ACHN (cell line): ENCODE data around the gene GBP7.
"Not testable (repeated sequence)": the region's sequence is repeated elsewhere in the genome, so short reads cannot be mapped to it uniquely, and the experiment has no call there.

Experiments
- DNase-seq: peaks from one replicate; pipeline ENCODE4 v3.0.0-alpha.2; 2015
- in situ Hi-C: cut with HindIII; loops from 2 replicates; pipeline ENCODE4 v1.10.0; 2017; ENCODE audit warnings: low sequenced_read_pairs, low pct_ligation_motif_present, low pct_unique_long_range_greater_than_20kb

Gene GBP7, protein sequence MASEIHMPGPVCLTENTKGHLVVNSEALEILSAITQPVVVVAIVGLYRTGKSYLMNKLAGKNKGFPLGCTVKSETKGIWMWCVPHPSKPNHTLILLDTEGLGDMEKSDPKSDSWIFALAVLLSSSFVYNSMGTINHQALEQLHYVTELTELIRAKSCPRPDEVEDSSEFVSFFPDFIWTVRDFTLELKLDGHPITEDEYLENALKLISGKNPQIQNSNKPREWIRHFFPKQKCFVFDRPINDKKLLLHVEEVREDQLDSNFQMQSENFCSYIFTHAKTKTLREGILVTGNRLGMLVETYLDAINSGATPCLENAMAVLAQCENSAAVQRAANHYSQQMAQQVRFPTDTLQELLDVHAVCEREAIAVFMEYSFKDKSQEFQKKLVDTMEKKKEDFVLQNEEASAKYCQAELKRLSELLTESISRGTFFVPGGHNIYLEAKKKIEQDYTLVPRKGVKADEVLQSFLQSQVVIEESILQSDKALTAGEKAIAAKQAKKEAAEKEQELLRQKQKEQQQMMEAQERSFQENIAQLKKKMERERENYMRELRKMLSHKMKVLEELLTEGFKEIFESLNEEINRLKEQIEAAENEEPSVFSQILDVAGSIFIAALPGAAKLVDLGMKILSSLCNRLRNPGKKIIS

DNA sequence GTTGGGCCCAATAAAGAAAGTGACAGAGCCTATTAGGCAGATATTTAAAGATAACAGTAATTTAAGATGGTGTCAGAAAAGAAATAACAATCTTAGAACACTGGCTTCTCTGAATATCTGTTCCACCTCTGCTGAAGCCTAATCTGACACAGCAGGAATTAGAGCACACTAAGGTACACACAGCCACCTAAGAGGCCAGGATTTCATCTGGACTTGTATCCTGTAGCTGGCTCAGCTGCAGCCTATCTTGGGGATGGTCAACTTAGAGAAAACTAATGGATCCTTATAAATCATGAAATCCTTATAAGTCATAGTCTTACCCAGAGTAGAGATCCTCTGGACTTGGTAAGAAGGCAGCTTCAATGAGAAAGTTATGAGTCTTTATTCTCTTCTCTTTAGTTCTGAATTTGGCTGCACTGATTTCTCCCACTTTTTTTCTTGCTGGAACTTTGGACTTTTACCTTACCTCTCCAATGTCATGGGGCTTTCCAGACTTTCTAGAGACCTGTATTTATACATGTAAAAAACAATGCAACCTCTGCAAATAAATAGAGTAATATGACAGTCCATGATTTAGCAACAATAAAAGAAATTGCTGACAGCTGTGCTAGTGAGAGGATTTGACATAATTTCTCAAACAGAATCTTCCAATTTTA lies at the start of gene GBP7:
TSS of gene GBP7 (minus strand) at position 403 of the 656 bp plus-strand sequence. CDS start 4,068 bp downstream, outside the sequence.
- in situ Hi-C loops = no loop called here
- no peak for DNase-seq

DNA sequence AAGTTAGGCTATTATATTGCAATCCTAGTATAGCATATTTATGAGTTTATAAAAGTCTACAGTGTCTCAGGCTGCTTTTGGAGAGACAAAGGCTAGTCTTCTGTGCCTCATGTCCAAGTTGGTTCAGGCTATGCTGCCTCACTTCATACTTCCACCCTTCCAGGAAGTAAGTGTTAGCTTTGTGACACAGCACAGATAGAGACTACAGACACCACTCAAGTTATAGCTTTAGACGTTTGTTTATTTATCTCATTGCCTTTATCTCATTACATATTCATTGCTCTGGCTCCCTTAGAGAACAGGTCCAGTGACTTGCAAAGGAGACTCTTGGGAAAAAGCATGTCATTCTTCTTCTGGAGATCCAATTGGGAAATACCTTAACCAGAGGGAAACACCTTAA lies 45.5 kb upstream of the GBP7 start:
- in situ Hi-C loops = no loop called here
- no peak for DNase-seq

DNA sequence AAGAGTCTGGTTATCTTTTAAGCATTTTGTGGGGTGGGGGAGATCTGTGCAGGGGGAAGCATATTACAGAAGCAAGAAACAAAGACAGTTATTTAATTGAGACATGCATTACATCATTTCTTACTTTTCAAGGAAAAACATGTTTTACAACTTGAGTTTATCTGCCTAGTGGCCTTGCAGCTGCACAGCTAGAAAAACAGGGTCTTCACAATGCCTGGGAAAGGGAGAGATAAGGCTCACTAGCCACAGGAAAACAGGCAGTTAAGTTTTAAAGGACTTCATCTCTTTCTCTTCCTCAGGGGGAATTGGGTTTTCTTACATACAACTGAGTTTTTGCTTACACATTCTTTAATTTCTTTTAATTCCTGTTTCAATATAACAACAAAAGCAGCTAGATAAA lies 44.0 kb upstream of the GBP7 start:
- in situ Hi-C loops = not testable (repeated sequence)

DNA sequence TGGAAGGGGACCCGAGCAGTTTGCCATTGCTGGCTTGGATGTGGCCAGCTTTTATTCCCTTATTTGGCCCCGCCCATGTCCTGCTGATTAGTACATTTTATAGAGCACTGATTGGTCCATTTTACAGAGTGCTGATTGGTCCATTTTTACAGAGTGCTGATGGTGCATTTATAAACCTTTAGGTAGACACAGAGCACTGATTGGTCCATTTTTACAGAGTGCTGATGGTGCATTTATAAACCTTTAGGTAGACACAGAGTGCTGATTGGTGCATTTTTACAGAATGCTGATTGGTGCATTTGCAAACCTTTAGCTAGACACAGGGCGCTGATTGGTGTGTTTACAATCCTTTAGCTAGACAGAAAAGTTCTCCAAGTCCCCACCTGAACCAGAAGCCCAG lies 43.1 kb upstream of the GBP7 start:
- DNase-seq, in situ Hi-C loops: not testable (repeated sequence)

More for the DNA sequence above, 44.0 kb upstream of the GBP7 start:
- DNase-seq = not testable (repeated sequence)

DNA sequence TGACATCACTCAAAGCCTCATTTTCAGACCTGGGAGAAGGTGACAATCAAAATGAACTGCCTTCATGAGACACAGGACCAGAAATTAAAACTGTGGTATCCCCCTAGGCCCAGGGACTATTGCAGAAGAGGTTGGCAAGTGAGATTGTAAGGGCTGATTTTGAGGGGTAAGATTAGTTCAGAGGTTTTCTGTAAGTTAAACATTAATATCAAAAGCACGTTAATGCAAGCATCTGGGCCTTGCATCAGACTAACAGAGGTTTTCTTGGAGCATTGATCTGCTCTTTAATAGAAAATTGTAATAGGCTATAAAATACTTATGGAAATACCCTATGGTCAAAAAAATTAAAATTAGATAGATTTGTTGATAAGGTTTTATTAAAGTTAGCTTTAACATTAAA lies 37.5 kb upstream of the GBP7 start:
- no peak for DNase-seq
- in situ Hi-C loops = no loop called here

DNA sequence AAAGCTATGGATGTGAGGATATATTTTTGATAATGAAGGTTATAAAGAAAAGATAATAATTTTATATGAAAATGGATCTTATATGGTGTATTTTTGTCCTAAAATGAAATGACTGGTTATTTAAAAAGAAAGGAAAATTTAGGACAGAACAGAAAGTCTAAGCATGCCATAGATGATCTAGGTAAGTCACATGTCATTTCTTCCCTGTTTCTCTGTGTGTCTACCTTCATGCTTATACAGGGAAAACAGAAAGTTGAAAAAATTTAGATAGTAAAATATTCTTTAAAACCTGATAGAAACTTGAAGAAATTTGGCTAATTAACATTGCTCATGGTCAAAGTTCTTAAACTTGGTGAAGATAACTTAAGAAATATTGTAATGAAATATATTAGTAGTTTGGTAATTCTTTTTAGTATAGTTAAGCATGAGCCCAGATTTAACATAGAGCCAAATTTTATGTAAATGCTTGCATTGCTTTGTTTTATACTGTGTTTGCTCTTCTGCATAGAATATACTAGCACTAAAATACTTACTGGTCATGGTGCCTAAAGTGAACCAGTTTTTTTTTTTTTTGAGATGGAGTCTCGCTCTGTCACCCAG lies 35.3 kb upstream of the GBP7 start:
- in situ Hi-C loops = no loop called here
- DNase-seq = no peak

DNA sequence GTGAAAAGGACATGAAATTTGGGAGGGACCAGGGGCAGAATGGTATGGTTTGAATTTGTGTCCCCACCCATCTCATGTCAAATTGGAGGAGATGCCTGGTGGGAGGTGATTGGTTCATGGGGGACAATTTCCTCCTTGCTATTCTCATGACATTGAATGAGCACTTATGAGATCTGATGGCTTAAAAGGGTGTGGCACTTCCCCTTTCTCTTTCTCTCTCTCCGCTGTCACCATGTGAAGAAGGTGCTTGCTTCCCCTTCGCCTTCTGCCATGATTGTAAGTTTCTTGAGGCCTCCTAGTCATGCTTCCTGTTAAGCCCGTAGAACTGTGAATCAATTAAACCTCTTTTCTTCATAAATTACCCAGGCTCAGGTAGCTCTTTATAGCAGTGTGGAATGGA lies 30.6 kb upstream of the GBP7 start:
- in situ Hi-C loops = no loop called here
- no peak for DNase-seq

DNA sequence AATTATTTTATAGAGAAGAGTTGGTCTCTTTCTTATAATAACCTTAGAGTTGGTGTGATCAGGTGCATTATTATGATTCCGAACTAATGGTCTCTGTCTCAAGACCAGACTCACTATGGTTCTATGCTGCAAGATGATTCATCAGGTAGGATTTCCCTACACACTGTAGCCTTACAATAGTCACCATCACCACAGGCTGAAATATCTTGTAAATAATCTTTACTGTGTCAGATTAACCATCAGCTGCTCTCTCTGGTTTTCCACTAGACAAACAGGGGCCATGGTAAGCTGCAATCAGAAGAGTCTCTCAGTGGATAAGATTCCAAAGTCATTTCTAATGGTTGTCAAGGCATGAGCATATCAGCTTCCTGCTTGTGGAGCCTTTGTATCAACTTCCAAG lies 27.4 kb upstream of the GBP7 start:
- in situ Hi-C loops = no loop called here

DNA sequence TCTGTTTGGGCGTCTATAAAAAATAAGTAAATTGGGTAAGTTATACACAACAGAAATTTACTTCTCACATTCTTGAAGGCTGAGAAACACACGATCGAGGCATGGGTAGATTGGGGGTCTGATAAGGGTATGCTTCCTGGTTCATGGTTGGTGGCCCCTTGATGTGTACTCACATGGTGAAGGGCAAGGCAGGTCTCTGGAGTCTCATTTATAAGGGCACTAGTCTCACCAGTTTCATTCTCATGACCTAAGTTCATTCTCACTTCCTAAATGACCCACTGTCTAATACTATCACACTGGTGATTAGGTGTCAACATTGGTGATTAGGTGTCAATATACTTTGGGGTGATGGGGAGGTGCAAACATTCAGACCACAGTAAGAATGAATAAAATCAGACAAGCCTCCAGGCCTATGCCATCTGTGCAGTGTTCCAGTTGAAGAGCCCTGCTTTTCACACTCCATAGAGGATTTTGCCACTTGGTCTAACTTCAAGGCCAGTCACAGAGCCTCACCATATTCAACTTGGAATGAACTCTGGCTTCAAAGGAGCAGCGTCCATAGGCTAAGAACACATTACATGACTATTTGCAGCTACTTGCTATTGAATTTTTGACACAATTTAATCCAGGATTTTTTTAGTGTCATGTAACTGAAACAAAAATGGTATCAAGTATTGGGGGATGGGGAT lies 25.4 kb upstream of the GBP7 start:
- in situ Hi-C loops = no loop called here
- no peak for DNase-seq

More for the DNA sequence above, 27.4 kb upstream of the GBP7 start:
- no peak for DNase-seq

DNA sequence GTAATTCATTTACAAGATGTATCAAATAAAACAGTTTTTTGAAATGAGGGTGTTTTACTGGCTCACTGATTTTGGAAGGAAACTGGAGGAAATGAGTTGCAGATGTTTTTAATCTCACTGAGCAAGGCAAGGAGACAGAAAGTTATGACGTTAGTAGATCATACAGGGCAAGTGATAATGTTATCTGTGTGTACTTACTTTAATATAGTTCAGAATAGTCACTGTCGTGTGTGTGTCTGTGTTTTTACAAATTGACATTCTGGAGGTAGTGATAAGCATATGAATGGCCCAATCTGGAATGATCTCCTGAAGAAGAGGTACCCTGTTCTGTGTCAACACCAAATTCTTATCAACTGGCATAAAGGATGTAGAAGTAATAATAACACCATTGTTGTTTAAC lies 24.9 kb upstream of the GBP7 start:
- DNase-seq = no peak
- in situ Hi-C loops = no loop called here

DNA sequence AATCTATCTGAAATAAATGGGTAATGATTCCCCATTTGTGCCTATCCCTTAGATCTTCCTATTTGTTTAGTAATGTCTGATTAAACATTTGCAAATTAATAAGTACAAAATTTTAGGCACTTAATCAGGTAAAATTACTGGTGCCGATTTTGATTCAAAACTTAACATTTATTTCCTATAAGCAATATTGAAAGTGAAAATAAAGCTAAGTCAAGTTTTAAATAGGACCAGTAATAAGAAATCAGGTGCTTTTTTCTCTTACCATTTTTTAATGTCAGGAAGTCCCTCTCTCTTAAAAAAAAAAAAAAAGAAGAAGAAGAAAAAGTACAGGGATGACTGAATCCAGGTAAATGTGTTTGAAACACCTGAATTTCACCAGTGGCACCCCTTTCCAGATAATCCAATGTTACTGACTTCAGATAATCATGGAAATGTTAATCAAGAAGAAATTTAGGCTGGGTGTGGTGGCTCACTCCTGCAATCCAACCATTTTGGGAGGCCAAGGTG lies 23.8 kb upstream of the GBP7 start:
- in situ Hi-C loops = no loop called here

DNA sequence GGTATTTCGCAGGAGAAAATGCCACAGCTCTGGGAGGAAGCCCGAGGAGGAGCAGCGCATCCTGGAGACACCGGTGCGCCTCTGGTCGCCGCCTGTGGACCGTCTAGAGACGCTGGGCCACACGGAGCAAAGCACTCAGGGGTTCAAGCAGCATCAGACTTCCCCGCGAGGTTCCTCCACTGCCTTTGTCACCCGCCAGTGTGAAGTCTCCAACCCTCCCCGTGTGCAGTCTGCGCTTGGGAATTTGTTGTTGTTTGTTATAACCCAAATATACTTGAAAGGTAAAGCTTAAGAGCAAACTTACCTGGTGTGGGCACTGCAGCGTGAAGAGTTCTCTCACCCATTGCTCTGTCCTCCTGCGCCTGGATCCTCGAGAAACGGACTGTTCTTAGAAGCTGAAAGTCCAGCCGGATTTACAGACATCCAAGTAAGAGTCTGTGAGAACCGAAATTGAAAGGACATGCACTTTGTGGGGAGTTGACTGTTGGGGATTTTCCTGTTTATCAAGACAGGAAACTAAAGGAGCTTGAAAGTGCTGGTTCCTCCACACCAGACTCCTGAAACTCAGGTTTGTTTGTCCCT lies 22.8 kb upstream of the GBP7 start, which contains the start of gene GBP4:
TSS of gene GBP4 (minus strand) at position 452 of the 582 bp plus-strand sequence. CDS start at position 344, 108 bp downstream.
- in situ Hi-C loops = no loop called here
- peak; percentile 9 for DNase-seq

More for the DNA sequence above, 23.8 kb upstream of the GBP7 start:
- DNase-seq = no peak

DNA sequence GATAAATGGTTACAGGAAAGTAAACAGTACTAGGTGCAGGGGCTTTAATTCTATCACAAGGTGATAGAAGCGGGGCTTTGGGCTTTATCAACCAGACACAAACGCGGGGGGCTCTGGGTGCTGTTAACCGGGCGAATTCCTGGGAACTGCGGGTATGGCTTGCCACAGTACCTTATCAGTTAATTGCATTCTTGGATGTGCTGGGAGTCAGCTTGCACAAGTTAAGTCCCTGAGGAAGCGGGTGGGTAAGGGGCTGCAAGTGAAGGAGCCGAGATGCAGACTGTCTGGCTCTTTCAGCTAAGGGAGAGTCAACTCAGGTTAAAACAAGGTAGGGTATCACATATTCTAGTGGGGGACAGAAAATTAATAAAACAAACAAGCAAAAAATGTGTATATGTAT lies 22.3 kb upstream of the GBP7 start:
- in situ Hi-C loops = no loop called here
- no peak for DNase-seq

DNA sequence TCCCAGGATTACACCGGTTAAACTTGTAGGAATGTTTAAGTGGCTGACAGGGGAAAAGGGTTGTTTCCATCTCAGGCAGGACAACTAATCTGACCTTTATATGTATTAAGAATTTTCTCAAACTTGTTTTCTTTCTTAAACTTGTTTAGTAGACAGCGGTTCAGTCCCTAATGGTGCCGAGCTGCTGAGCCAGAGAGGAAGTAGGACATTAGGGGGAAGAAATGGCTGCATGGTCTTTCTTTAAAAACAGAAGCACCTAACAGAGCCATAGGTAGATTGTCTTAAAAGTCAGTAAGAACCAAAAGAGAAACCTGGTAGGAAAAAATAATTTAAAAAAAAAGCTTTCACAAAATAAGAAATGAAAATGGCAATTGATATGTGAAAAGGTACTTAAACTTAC lies 19.7 kb upstream of the GBP7 start:
- in situ Hi-C loops = no loop called here
- no peak for DNase-seq

DNA sequence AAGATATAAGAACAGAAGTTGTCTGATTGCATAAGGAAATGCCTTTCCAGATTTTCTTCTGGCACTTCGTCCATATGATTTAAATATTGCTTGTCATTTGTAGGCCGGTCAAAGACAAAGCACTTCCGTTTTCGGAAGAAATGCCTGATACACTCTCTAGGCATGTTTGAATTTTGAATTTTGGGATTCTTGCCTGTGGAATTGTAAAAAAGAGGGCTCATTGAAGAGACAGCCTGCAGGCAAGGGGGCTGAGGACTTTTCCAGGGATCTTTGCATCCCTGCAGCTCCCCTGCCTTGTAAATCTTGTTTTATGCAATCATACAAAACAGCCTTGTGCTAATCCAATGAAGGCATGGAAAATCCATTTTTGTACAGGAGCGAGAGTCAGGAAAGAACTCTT lies 15.5 kb upstream of the GBP7 start:
- DNase-seq = no peak
- in situ Hi-C loops = no loop called here

DNA sequence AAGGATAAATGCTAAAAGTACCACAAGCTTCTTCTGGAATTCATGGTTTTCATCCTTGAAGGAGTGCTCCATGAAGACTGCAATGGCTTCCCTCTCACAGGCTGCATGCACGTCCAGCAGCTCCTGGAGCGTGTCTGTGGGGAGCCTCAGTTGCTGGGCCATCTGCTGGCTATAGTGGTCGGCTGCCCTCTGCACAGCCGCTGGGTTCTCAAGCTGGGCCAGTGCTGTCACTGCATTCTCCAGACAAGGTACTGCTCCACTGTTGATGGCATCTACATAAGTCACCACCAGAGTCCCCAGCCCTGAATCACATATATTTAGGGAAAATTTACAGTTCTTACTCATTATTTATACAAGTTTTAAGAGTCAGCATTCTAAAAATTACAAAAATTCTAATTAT lies 14.2 kb upstream of the GBP7 start:
- DNase-seq = no peak
- in situ Hi-C loops = no loop called here

DNA sequence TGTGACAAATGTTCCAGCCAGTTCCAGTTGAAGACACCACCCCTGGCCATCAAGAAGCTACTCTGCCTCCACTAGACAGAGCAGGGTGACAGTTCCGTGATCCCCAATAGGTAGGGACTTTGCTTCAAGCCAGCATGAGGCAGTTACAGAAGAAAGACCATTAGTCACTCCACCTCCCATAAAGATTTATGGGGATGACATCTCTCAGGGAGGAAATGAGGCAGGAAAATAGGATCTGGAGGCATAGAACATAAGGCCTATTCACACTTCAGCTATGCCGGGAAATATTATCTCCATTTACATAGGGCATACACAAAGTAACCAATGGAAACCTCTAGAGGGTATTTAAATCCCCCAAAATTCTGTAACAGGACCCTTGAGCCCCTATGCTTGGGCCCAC lies 3.5 kb upstream of the GBP7 start:
- no peak for DNase-seq
- in situ Hi-C loops = no loop called here

DNA sequence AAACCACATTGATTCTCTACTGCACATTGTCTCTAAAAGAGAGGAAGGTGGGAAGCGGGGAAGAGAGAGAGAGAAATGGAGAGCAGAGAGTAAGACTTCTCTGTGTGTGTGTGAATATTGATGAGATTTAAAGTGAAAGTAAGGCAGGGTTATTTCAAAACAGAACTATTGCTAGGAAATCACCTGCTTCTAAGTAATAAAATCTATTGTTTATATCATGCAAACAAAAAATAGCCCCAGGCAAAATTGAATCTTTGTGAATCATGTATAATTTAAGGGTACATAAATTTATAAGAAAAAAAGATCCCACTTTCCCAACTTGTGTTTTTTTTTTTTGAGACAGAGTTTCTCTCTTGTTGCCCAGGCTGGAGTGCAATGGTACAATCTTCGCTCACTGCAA lies 1.2 kb upstream of the GBP7 start:
- in situ Hi-C loops = no loop called here
- DNase-seq = no peak
